ENCODE results near the gene POT1. TPM values are rescaled to one million over a fixed set of nuclear protein-coding genes. Genes with fewer than 3 reads are reported as not detected.

The POT1 gene
- total RNA-seq, 1 donor from 2014 or later = 20.2 TPM

DNA sequence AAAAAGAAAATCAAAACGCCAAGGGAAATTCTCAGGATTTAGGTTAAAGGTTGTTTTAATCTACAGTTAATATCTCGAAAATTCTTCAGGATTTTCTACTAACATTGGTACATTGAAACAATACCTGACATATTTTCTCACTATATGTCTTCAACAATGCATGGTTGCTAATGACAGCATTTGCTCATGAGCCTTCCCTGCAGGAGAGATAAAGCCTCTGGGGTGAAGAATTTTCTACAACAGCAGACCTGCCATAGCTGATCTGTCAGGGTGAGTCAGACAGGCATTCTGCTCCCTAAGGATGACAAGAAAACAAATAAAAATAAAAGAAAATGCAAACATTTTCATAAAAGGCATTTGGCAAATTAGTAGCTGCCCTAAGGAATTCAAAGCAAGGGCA, 152.4 kb downstream of the POT1 start:
- H3K4me3 ChIP-seq (ENCODE audit: low read depth, low read length) = no peak overlapping the region
- no peak for DNase-seq (ENCODE audit: low read depth)
- TF ChIP-seq, protein P1, sequence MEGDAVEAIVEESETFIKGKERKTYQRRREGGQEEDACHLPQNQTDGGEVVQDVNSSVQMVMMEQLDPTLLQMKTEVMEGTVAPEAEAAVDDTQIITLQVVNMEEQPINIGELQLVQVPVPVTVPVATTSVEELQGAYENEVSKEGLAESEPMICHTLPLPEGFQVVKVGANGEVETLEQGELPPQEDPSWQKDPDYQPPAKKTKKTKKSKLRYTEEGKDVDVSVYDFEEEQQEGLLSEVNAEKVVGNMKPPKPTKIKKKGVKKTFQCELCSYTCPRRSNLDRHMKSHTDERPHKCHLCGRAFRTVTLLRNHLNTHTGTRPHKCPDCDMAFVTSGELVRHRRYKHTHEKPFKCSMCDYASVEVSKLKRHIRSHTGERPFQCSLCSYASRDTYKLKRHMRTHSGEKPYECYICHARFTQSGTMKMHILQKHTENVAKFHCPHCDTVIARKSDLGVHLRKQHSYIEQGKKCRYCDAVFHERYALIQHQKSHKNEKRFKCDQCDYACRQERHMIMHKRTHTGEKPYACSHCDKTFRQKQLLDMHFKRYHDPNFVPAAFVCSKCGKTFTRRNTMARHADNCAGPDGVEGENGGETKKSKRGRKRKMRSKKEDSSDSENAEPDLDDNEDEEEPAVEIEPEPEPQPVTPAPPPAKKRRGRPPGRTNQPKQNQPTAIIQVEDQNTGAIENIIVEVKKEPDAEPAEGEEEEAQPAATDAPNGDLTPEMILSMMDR (conservative IDR thresholded peaks at IDR 0.05; ENCODE audit: low read depth, low read length) = no peak

DNA sequence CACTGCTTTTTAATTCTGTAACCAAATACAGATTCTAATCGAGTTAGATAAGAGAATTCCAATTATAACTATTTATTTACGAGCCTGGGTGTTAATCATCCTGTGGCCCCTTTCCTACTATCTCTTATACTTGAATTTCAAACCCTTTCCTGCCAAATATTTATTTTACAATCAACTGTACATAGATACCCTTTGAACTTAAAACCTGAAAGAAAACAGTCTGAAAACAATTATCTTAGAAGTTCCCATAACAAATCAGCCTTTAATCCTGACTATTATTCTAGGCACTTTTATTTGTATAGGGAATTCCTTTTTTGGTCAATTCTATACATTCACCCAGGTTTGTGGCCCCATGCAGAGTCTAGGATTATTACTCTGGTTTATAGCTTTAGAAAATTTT, 153.5 kb downstream of the POT1 start:
- no peak overlapping the region for H3K4me3 ChIP-seq (ENCODE audit: low read depth, low read length)

DNA sequence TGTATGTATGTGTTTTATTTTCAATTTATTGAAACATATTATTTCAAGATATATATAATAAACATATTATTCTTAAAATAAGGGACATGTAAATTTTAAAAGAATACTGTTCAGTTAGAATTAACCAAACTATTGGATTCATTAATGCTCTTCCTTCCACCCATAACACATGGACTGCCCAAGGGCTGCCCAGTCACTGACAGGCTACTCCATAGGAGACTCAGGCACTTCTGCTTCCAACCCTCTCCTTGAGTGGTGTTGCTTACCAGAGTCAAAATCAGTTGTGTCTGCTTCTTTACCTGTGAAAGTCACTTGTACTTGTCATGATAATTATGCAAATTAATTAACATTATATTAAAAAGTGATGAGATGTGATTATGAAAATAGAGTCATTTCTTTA, 154.2 kb downstream of the POT1 start:
- no peak for DNase-seq (ENCODE audit: low read depth)
- TF ChIP-seq, protein P1 (conservative IDR thresholded peaks at IDR 0.05; ENCODE audit: low read depth, low read length) = no peak
- no peak overlapping the region for H3K4me3 ChIP-seq (ENCODE audit: low read depth, low read length)

More for the DNA sequence above, 153.5 kb downstream of the POT1 start:
- TF ChIP-seq, protein P1 (conservative IDR thresholded peaks at IDR 0.05; ENCODE audit: low read depth, low read length) = no peak
- no peak for DNase-seq (ENCODE audit: low read depth)

DNA sequence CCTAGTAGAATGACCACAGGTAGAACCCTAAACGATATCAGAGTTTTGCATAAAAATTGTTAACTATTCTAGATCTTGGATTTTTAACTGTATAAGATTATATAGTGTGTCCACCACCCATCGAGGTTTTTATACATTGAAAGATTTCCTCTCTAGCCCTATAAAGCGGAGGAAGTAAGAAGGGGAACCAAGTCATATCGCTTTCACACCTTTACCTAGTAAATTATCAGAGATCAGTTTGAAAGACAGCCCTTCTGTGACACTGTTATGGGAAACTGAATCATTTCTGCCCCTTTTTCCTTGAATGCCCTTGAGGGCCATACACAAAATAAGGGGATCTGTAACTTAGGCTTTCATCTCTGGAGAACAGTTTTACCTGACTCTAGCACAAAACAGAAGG, 155.7 kb downstream of the POT1 start:
- no peak overlapping the region for H3K4me3 ChIP-seq (ENCODE audit: low read depth, low read length)
- DNase-seq (ENCODE audit: low read depth) = no peak
- TF ChIP-seq, protein P1 (conservative IDR thresholded peaks at IDR 0.05; ENCODE audit: low read depth, low read length) = no peak

DNA sequence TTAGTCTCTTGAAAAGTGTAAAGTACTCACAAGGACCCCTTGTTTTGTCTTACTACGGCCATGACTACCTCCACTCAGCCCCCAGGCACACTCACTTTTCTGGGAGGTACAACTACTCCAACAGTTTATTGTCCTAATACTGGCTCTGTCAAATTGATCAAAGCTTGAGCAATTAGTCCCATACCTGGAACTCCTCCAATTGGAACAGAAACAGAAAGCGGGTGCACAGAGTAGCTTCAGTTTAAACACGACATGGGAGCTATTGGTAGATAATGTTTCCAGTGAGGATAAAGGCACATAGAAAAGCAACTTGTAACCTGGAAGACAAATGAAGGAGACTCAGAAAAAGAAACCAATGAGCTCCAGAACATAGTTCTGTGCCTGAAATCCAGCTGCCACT, 156.3 kb downstream of the POT1 start:
- DNase-seq (ENCODE audit: low read depth) = no peak
- TF ChIP-seq, protein P1 (conservative IDR thresholded peaks at IDR 0.05; ENCODE audit: low read depth, low read length) = no peak
- no peak overlapping the region for H3K4me3 ChIP-seq (ENCODE audit: low read depth, low read length)

Other genes starting within 250 kb of the POT1 start
- gene GPR37, start 164.0 kb downstream of the POT1 start, total RNA-seq = 1.4 and 2.3 TPM in 2 replicates

All from epithelial cell of proximal tubule (primary cell).